H1 (cell line): ENCODE data around the gene TMED8. TPM values are rescaled to one million over a fixed set of nuclear protein-coding genes. Genes with fewer than 3 reads are reported as not detected.

Experiments used
- CTCF ChIA-PET: fragments of 300-600 bp; sonication (Branson Sonifier 250); formaldehyde crosslinking; loops from one replicate; lab custom pipeline; 2021; ENCODE audit not compliant: partially characterized antibody; lab: Charles Lee
- POLR2A ChIA-PET: fragments of 300-600 bp; sonication (Branson Sonifier 250); formaldehyde crosslinking; loops from one replicate; lab custom pipeline; 2021; ENCODE audit warnings: inconsistent platforms; ENCODE audit not compliant: partially characterized antibody; lab: Charles Lee
- DNase-seq, 2 experiments: peaks; one replicate each; pipeline versions ENCODE4 v3.0.0 to v3.0.0-alpha.2; 2010 to 2022; ENCODE audit warnings: low spot score in 2 of 2, low read depth in 1 of 2, mixed read lengths in 1 of 2
- FAIRE-seq: peaks from 2 replicates; lab custom pipeline; 2011; peaks lifted over from hg19 to GRCh38; lab: Jason Lieb, UNC
- H2AFZ ChIP-seq: 2 replicates; pipeline ENCODE4 v1.8.1; 2012; ENCODE audit warnings: low read length, inconsistent platforms
- H2AK5ac ChIP-seq: 2 replicates; pipeline ENCODE4 v1.6.1; 2013; ENCODE audit warnings: low read depth, low read length
- H2BK120ac ChIP-seq: replicated peaks from 2 replicates; pipeline ENCODE3; 2013; ENCODE audit warnings: low read depth, low read length, inconsistent platforms
- H2BK12ac ChIP-seq: 2 replicates; pipeline ENCODE4 v1.6.1; 2013; ENCODE audit warnings: low read depth, low read length
- H2BK15ac ChIP-seq: 2 replicates; pipeline ENCODE4 v1.6.1; 2013; ENCODE audit warnings: low read length
- H2BK20ac ChIP-seq: 2 replicates; pipeline ENCODE4 v1.6.1; 2013; ENCODE audit warnings: low read length
- H2BK5ac ChIP-seq: 2 replicates; pipeline ENCODE4 v1.6.1; 2013; ENCODE audit warnings: low read depth, low read length
- H3K14ac ChIP-seq: 2 replicates; pipeline ENCODE4 v1.6.1; 2013; ENCODE audit warnings: inconsistent platforms; ENCODE audit not compliant: insufficient read length
- H3K18ac ChIP-seq: 2 replicates; pipeline ENCODE4 v1.6.1; 2013; ENCODE audit warnings: low read length; ENCODE audit errors: extremely low read depth
- H3K23ac ChIP-seq: 2 replicates; pipeline ENCODE4 v1.6.1; 2013; ENCODE audit warnings: inconsistent platforms; ENCODE audit not compliant: insufficient read length
- H3K23me2 ChIP-seq: 2 replicates; pipeline ENCODE4 v1.6.1; 2013; ENCODE audit warnings: low read depth, low read length
- H3K27ac ChIP-seq: 2 replicates; pipeline ENCODE4 v1.6.1; 2011; ENCODE audit warnings: low read depth, low read length, inconsistent platforms
- H3K27me3 ChIP-seq, 4 experiments: replicated peaks in 1 of 4; 1 replicate in 1 of 4; 2 replicates in 3 of 4; pipeline versions ENCODE4 v1.6.1 to v1.8.1; 2011 to 2013; ENCODE audit warnings: low read length in 3 of 4, mild to moderate bottlenecking in 3 of 4, inconsistent platforms in 2 of 4, mixed read lengths in 2 of 4, moderate library complexity in 1 of 4; ENCODE audit not compliant: control insufficient read depth in 3 of 4, insufficient read depth in 3 of 4; ENCODE audit errors: extremely low read depth in 1 of 4
- H3K36me3 ChIP-seq, 4 experiments: 2 replicates each; pipeline versions ENCODE4 v1.6.1 to v1.8.1; 2011 to 2013; ENCODE audit warnings: mild to moderate bottlenecking in 4 of 4, low read length in 3 of 4, moderate library complexity in 2 of 4, control low read depth in 1 of 4, inconsistent platforms in 1 of 4; ENCODE audit not compliant: insufficient read depth in 4 of 4, control insufficient read depth in 2 of 4
- H3K4ac ChIP-seq: replicated peaks from 2 replicates; pipeline ENCODE3; 2013; ENCODE audit warnings: low read length, low read depth, mixed read lengths, inconsistent platforms; ENCODE audit not compliant: insufficient read length
- H3K4me1 ChIP-seq, 4 experiments: replicated peaks in 1 of 4; 1 replicate in 1 of 4; 2 replicates in 3 of 4; pipeline versions ENCODE4 v1.6.1 to v1.8.1; 2011 to 2013; ENCODE audit warnings: low read length in 3 of 4, inconsistent platforms in 2 of 4, mixed read lengths in 1 of 4; ENCODE audit not compliant: insufficient read depth in 4 of 4, control insufficient read depth in 3 of 4
- H3K4me2 ChIP-seq, 2 experiments: 2 replicates each; pipeline versions ENCODE4 v1.6.1 to v1.8.1; 2011 to 2013; ENCODE audit warnings: low read depth in 2 of 2, low read length in 2 of 2, control low read depth in 1 of 2, inconsistent platforms in 1 of 2, mild to moderate bottlenecking in 1 of 2; ENCODE audit not compliant: insufficient read depth in 1 of 2
- H3K4me3 ChIP-seq, 4 experiments: fragments of 200-600, 300-600 bp in 1 of 4; sonication (generic), shearing (Covaris generic), sonication (Bioruptor Twin) in 1 of 4; 2 replicates each; pipeline versions ENCODE4 v1.5.1 to v1.8.1; 2011 to 2016; ENCODE audit warnings: low read length in 4 of 4, low read depth in 3 of 4, control low read depth in 2 of 4, inconsistent platforms in 2 of 4, mild to moderate bottlenecking in 2 of 4, mixed read lengths in 1 of 4, moderate library complexity in 1 of 4; ENCODE audit not compliant: insufficient read depth in 2 of 4; ENCODE audit errors: extremely low read depth in 1 of 4
- H3K56ac ChIP-seq: replicated peaks from 2 replicates; pipeline ENCODE3; 2013; ENCODE audit warnings: low read depth, mild to moderate bottlenecking, mixed read lengths, low read length, inconsistent platforms; ENCODE audit not compliant: insufficient read length
- H3K79me1 ChIP-seq: 2 replicates; pipeline ENCODE4 v1.6.1; 2013; ENCODE audit warnings: low read depth, low read length, control low read depth
- H3K79me2 ChIP-seq, 2 experiments: 2 replicates each; pipeline versions ENCODE4 v1.6.1 to v1.8.1; 2012 to 2013; ENCODE audit warnings: low read length in 2 of 2, mild to moderate bottlenecking in 2 of 2, inconsistent platforms in 1 of 2; ENCODE audit not compliant: insufficient read depth in 2 of 2, control insufficient read depth in 1 of 2
- H3K9ac ChIP-seq, 4 experiments: replicated peaks in 1 of 4; 1 replicate in 1 of 4; 2 replicates in 3 of 4; pipeline versions ENCODE4 v1.6.1 to v1.8.1; 2011 to 2013; ENCODE audit warnings: low read depth in 3 of 4, low read length in 3 of 4, control low read depth in 2 of 4, mild to moderate bottlenecking in 2 of 4, moderate library complexity in 2 of 4, inconsistent platforms in 1 of 4; ENCODE audit errors: extremely low read depth in 1 of 4
- H3K9me3 ChIP-seq, 2 experiments: 2 replicates each; pipeline versions ENCODE4 v1.6.1 to v1.8.1; 2012 to 2013; ENCODE audit warnings: mild to moderate bottlenecking in 2 of 2, moderate library complexity in 2 of 2, control low read depth in 1 of 2, inconsistent platforms in 1 of 2, low read depth in 1 of 2, low read length in 1 of 2, mixed read lengths in 1 of 2; ENCODE audit not compliant: insufficient read depth in 2 of 2
- H4K20me1 ChIP-seq, 2 experiments: replicated peaks in 1 of 2; 2 replicates each; pipeline versions ENCODE3 to v1.8.1; 2011 to 2013; ENCODE audit warnings: inconsistent platforms in 2 of 2, low read length in 2 of 2, mild to moderate bottlenecking in 1 of 2; ENCODE audit not compliant: insufficient read depth in 2 of 2, control insufficient read depth in 1 of 2
- H4K5ac ChIP-seq: 2 replicates; pipeline ENCODE4 v1.6.1; 2013; ENCODE audit warnings: low read length, low read depth, mixed read lengths, inconsistent platforms; ENCODE audit not compliant: insufficient read length
- H4K8ac ChIP-seq: 2 replicates; pipeline ENCODE4 v1.8.0; 2013; ENCODE audit warnings: mild to moderate bottlenecking, moderate library complexity, low read length, inconsistent platforms; ENCODE audit not compliant: insufficient read depth; ENCODE audit errors: extremely low read depth
- H4K91ac ChIP-seq: replicated peaks from 2 replicates; pipeline ENCODE3; 2013; ENCODE audit warnings: low read length, mixed read lengths, inconsistent platforms; ENCODE audit not compliant: insufficient read length
- CTCF ChIP-seq, 3 experiments: IDR thresholded peaks; 1 replicate in 2 of 3; 2 replicates in 1 of 3; pipeline versions ENCODE4 v1.5.1 to v1.6.1; 2011; ENCODE audit warnings: low read length in 3 of 3, mild to moderate bottlenecking in 3 of 3, inconsistent platforms in 2 of 3, low read depth in 1 of 3, moderate library complexity in 1 of 3; ENCODE audit not compliant: insufficient read depth in 1 of 3; ENCODE audit errors: control extremely low read depth in 1 of 3
- EGR1 ChIP-seq: IDR thresholded peaks from 2 replicates; pipeline ENCODE4 v1.6.1; 2011; ENCODE audit warnings: low read depth, low read length, borderline replicate concordance
- GTF2F1 ChIP-seq: IDR thresholded peaks from 2 replicates; pipeline ENCODE4 v1.6.1; 2012; ENCODE audit warnings: low read depth, low read length, improper control_type of control experiment, borderline replicate concordance
- MAFK ChIP-seq: IDR thresholded peaks from 2 replicates; pipeline ENCODE4 v1.6.1; 2012; ENCODE audit warnings: low read depth, mild to moderate bottlenecking, improper control_type of control experiment, low read length
- POLR2A ChIP-seq, 2 experiments: IDR thresholded peaks; 1 replicate in 1 of 2; 2 replicates in 1 of 2; pipeline ENCODE4 v1.6.1; 2011; ENCODE audit warnings: low read depth in 2 of 2, low read length in 2 of 2, mild to moderate bottlenecking in 2 of 2; ENCODE audit errors: control extremely low read depth in 1 of 2
- SIN3A ChIP-seq, 2 experiments: IDR thresholded peaks in 1 of 2; conservative IDR thresholded peaks in 1 of 2; 2 replicates each; pipeline ENCODE4 v1.6.1; 2011 to 2012; ENCODE audit warnings: low read length in 2 of 2, improper control_type of control experiment in 1 of 2, low read depth in 1 of 2, mild to moderate bottlenecking in 1 of 2
- SP2 ChIP-seq: IDR thresholded peaks from 2 replicates; pipeline ENCODE4 v1.6.1; 2012; ENCODE audit warnings: mild to moderate bottlenecking, low read length, inconsistent platforms
- SP4 ChIP-seq: IDR thresholded peaks from 2 replicates; pipeline ENCODE4 v1.6.1; 2012; ENCODE audit warnings: low read length, inconsistent platforms
- TAF7 ChIP-seq: optimal IDR thresholded peaks from 2 replicates; pipeline ENCODE3; 2011; ENCODE audit warnings: low read depth, mild to moderate bottlenecking, inconsistent platforms, low read length, moderate library complexity, borderline replicate concordance
- TCF12 ChIP-seq: IDR thresholded peaks from 2 replicates; pipeline ENCODE4 v1.6.1; 2011; ENCODE audit warnings: low read depth, mild to moderate bottlenecking, low read length
- TEAD4 ChIP-seq: IDR thresholded peaks from 2 replicates; pipeline ENCODE4 v1.6.1; 2012; ENCODE audit warnings: low read depth, low read length, inconsistent platforms, mixed read lengths
- WGBS, 2 experiments: shearing (Covaris generic) in 1 of 2; methylation state at CpG; one replicate each; pipeline versions ENCODE4 v1.1.6 to v1.1.7; 2013 to 2015; ENCODE audit warnings: low lambda C conversion rate in 2 of 2, mixed read lengths in 2 of 2, inconsistent platforms in 1 of 2, low coverage in 1 of 2, missing lambda C conversion rate in 1 of 2; ENCODE audit not compliant: insufficient replicate concordance in 2 of 2, insufficient coverage in 1 of 2, insufficient read length in 1 of 2; ENCODE audit errors: extremely low coverage in 1 of 2, missing lambda C conversion rate in 1 of 2; 5-methylcytosine and 5-hydroxymethylcytosine counted together
- polyA plus RNA-seq, 7 experiments: library from polyadenylated mRNA; depleted of rRNA in 3 of 7; stranded (reverse) in 5 of 7; unstranded in 2 of 7; fragments of >200 nt in 5 of 7; fragments of 200-250 nt in 2 of 7; gene quantifications; 1 replicate in 5 of 7; 2 replicates in 1 of 7; 4 replicates in 1 of 7; pipeline versions ENCODE4 v1.2.1 to v1.2.3, GENCODE V29; 2011 to 2013; ENCODE audit warnings: missing spikeins in 2 of 7, mixed read lengths in 2 of 7
- total RNA-seq: library from RNA; stranded (reverse); fragmentation: NEBNext Ultra II Directional; extraction: Animal tissue kit (Norgen Biotek cat#: 25700); gene quantifications from 2 replicates; pipeline ENCODE4 v1.2.1, GENCODE V29; 2021

The TMED8 gene
- total and polyA plus RNA-seq, 2 of the 8 experiments (the other 6 are each of a cell fraction or from before 2014, with no cell fraction given), result 5.5 to 13.4 TPM

GRCh38 chr14:77344377-77344996 is 32.4 kb downstream of the TMED8 start:
- no peak overlapping the region for H4K5ac ChIP-seq
- no peak overlapping the region for H3K23ac ChIP-seq
- no peaks in the 10 kb centered on the region for H3K23me2 ChIP-seq
- no peak overlapping the region for H2BK5ac ChIP-seq
- no peak overlapping the region for H3K27ac ChIP-seq
- H2BK20ac ChIP-seq, result no peak overlapping the region
- FAIRE-seq (no peak), DNase-seq (no peak)
- peaks cover 3 to 11% (median 8%) of the 10 kb centered on the region in 4 experiments; a peak in 6 of 7 replicates for H3K4me1 ChIP-seq
- 66% methylated on average over 3 of the region's 3 CpGs; no CpG with 5 or more reads in 1 of the 2 experiments for WGBS, 2 experiments
- no peak overlapping the region for H3K9ac ChIP-seq
- no peak overlapping the region for H3K14ac ChIP-seq
- no peaks in the 10 kb centered on the region for H3K27me3 ChIP-seq
- no peak overlapping the region for H2BK120ac ChIP-seq
- H4K91ac ChIP-seq, result no peak overlapping the region
- H3K56ac ChIP-seq, result no peak overlapping the region
- no peaks in the 10 kb centered on the region for H3K9me3 ChIP-seq
- no peak overlapping the region for H2BK15ac ChIP-seq
- POLR2A ChIA-PET, result interaction anchor here (0.9 to 1.7 kb wide), 2 partner anchors 8 to 13 kb away, joined by 3 to 5 read pairs; no protein-coding TSS in a partner anchor
- H4K8ac ChIP-seq, result no peak overlapping the region
- H4K20me1 ChIP-seq, result no peaks in the 10 kb centered on the region
- H3K4me3 ChIP-seq, result no peak overlapping the region
- H3K4me2 ChIP-seq, result no peak overlapping the region; a peak in 1 of 4 replicates
- CTCF ChIA-PET, result interaction anchor here (0.6 to 1.6 kb wide), 6 partner anchors 11 to 107 kb away, joined by 3 to 6 read pairs (median 4); no protein-coding TSS in a partner anchor
- no peak overlapping the region for H2BK12ac ChIP-seq
- H3K79me2 ChIP-seq, result no peaks in the 10 kb centered on the region
- H3K4ac ChIP-seq, result no peak overlapping the region
- no peak overlapping the region for H2AFZ ChIP-seq
- H2AK5ac ChIP-seq, result no peak overlapping the region
- H3K79me1 ChIP-seq, result no peaks in the 10 kb centered on the region
- H3K18ac ChIP-seq, result no peak overlapping the region
- peaks cover 0 to 14% (median 0%) of the 10 kb centered on the region in 4 experiments; a peak in 2 of 8 replicates for H3K36me3 ChIP-seq
- TF ChIP-seq EGR1, result no peak
- TF ChIP-seq SP4, result no peak
- no peak for TF ChIP-seq SIN3A (conservative IDR thresholded peaks at IDR 0.05 in 1 of 2, IDR thresholded peaks at IDR 0.05 in 1 of 2; ENCODE audit: low read depth in 1 of 2, low read length in 2 of 2)
- no peak for TF ChIP-seq TAF7
- TF ChIP-seq CTCF (IDR thresholded peaks at IDR 0.05; ENCODE audit: control extremely low read depth in 1 of 3, insufficient read depth in 1 of 3, low read depth in 1 of 3, low read length in 3 of 3), result no peak
- TF ChIP-seq TEAD4, result no peak
- no peak for TF ChIP-seq GTF2F1
- TF ChIP-seq TCF12, result no peak
- TF ChIP-seq MAFK, result no peak
- no peak for TF ChIP-seq POLR2A (IDR thresholded peaks at IDR 0.05; ENCODE audit: control extremely low read depth in 1 of 2, low read depth in 2 of 2, low read length in 2 of 2)
- TF ChIP-seq SP2, result no peak
